Stimulated activated CD4-positive, alpha-beta T cell treated with anti-CD3 and anti-CD28 coated beads, Interleukin-1b, Interleukin-23, amount 100 ng/mL, for 4 hours (primary cell): Measurements from ENCODE around the gene HOMEZ.
A peak's percentile ranks its signal among the peaks of the same experiment; 100 is the strongest.
"Not testable (repeated sequence)": the region's sequence is repeated elsewhere in the genome, so short reads cannot be mapped to it uniquely, and the experiment has no call there.

Source experiments
- DNase-seq, 2 donors: peaks; one replicate each; pipeline ENCODE4 v3.0.0-alpha.2; 2020; ENCODE audit warnings: low read depth in 2 of 2

The HOMEZ gene, protein sequence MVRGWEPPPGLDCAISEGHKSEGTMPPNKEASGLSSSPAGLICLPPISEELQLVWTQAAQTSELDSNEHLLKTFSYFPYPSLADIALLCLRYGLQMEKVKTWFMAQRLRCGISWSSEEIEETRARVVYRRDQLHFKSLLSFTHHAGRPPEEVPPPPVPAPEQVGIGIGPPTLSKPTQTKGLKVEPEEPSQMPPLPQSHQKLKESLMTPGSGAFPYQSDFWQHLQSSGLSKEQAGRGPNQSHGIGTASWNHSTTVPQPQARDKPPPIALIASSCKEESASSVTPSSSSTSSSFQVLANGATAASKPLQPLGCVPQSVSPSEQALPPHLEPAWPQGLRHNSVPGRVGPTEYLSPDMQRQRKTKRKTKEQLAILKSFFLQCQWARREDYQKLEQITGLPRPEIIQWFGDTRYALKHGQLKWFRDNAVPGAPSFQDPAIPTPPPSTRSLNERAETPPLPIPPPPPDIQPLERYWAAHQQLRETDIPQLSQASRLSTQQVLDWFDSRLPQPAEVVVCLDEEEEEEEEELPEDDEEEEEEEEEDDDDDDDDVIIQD

GRCh38 chr14:23286020-23286901 lies at the start of gene HOMEZ:
TSS of gene HOMEZ (minus strand) at chr14:23286132. CDS start at chr14:23285952, 180 bp downstream.
- DNase-seq, result peak; percentile 93 to 98

- no peak for DNase-seq
Measured at GRCh38 chr14:23335623-23336022, 49.7 kb upstream of the HOMEZ start.

DNA sequence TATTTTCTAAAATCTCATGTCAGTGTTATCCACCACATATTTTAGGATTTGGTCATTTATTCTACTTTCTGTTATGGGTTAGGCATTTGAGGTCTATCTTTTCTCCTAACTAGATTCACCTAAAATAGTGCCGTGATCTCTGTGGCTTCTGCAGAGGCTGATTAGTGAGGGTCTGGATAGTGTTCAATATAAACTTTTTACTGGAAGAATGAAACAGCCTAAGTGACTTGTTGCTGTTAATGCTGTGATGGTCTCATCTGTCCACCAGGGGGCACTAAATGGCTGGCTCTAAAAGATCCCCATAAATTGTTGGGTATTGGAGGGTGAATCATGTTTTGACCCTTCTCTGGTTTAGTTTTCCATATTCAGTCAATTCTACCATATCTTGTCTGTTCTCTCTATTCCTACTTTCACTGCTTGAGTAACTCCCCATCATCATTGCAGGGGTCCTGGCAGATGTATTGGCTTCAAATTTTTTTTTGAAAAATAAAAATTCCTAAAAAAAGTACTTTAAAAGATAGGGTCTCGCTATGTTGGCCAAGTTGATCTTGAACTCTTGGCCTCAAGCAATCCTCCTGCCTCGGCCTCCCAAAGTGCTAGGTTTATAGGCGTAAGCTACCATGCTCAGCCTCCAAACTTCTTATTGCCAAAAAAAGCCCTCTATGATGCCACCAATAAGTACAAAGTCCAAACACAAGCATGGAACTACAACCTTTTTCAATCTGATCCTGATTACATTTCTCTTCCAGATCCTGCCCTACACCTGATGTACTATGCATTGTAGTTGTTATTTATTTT lies 42.2 kb upstream of the HOMEZ start:
- peak; percentile 31 to 57 for DNase-seq

DNA sequence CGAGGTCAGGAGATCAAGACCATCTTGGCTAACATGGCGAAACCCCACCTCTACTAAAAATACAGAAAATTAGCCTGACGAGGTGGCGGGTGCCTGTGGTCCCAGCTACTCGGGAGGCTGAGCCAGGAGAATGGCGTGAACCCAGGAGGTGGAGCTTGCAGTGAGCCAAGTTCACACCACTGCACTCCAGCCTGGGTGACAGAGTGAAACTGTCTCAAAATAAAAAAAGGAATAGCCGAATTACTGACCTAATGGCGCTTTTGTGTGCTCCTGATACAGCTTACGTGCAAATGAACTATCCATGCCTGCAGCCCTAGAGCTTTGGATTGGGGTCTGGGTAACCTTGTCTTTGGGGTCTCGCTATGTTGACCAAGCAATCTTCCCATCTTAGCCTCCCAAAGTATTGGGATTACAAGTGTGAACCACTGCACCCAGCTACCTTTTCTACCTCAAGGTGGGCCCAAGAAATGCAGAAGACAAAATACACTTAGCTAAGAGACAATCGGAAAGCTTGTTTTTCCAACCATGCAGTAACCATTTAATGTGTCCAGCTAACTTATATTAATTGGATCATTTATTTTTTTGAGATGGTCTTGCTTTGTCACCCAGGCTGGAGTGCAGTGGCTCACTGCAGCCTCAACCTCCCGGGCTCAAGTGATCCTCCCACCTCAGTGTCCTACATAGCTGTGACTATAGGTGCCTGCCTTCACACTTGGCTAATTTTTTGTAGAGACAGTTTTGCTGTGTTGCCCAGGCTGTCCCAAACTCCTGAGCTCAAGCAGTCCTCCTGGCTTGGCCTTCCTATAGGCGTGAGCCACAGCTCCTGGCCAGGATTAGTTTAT lies 40.8 kb upstream of the HOMEZ start:
- no peak for DNase-seq

DNA sequence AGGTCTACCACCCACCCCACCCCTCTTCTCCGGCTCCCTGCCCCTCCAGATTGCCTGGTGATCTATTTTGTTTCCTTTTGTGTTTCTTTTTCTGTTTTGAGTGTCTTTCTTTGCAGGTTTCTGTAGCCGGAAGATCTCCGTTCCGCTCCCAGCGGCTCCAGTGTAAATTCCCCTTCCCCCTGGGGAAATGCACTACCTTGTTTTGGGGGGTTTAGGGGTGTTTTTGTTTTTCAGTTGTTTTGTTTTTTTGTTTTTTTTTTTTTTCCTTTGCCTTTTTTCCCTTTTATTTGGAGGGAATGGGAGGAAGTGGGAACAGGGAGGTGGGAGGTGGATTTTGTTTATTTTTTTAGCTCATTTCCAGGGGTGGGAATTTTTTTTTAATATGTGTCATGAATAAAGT lies 39.8 kb upstream of the HOMEZ start:
- DNase-seq, result not testable (repeated sequence)

GRCh38 chr14:23324993-23325392 lies 39.1 kb upstream of the HOMEZ start:
- DNase-seq, result no peak

GRCh38 chr14:23324455-23324846 lies 38.5 kb upstream of the HOMEZ start:
- DNase-seq, result no peak

DNA sequence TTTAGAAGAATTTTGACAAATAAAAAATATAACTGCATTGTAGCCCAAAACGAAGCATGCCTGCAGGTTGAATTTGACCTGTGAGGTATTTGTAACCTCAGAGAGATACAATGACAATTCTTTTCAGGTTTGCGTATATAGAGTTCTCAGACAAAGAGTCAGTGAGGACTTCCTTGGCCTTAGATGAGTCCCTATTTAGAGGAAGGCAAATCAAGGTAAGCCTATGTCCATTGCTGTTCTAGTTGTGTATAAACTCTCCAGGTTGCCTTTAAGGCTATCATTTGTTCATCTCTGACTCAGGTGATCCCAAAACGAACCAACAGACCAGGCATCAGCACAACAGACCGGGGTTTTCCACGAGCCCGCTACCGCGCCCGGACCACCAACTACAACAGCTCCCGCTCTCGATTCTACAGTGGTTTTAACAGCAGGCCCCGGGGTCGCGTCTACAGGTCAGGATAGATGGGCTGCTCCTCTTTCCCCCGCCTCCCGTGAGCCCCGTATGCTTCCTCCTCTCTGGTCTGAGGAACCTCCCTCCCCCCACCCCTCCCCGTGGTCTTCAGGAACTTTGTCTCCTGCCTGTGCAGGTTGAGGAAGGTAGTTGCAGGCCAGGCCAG lies 38.0 kb upstream of the HOMEZ start:
- no peak for DNase-seq

DNA sequence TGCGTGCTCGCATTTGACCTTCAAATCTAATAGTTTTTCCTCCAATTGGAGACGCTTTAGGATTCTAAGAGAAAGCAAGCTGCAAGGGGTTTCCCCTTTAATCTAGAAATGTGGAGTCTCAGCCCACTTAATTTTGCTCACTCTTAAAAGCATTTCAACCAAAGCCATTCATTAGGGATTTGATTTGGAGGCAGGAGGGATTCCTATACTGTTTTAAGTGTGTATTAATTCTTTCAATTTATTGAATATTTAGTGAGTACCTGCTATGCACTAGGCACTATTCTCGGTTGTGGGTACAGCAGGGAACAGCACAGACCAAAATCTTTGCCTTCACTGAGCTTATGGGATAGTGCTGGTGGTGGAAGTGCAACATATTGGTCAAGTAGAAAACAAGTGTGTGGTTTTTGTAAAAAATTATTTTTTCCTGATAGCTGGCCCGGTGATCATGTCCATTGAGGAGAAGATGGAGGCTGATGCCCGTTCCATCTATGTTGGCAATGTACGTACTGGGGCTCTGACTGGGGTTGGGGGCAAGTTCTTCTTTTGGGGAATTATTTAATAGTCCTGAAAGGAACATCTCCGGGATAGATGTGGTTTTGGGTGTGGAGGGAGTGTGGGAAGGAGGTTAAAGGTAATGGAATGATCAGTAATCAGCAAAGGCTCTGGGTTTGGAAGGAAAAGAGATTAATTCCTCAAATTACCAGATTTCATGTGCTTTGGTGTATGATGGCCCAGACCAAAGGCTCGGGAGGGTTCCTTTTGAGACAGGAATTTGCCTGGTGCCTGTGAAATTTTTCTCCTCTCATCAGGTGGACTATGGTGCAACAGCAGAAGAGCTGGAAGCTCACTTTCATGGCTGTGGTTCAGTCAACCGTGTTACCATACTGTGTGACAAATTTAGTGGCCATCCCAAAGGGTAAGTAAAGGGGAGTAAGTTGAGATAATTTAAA lies 36.9 kb upstream of the HOMEZ start:
- no peak for DNase-seq

DNA sequence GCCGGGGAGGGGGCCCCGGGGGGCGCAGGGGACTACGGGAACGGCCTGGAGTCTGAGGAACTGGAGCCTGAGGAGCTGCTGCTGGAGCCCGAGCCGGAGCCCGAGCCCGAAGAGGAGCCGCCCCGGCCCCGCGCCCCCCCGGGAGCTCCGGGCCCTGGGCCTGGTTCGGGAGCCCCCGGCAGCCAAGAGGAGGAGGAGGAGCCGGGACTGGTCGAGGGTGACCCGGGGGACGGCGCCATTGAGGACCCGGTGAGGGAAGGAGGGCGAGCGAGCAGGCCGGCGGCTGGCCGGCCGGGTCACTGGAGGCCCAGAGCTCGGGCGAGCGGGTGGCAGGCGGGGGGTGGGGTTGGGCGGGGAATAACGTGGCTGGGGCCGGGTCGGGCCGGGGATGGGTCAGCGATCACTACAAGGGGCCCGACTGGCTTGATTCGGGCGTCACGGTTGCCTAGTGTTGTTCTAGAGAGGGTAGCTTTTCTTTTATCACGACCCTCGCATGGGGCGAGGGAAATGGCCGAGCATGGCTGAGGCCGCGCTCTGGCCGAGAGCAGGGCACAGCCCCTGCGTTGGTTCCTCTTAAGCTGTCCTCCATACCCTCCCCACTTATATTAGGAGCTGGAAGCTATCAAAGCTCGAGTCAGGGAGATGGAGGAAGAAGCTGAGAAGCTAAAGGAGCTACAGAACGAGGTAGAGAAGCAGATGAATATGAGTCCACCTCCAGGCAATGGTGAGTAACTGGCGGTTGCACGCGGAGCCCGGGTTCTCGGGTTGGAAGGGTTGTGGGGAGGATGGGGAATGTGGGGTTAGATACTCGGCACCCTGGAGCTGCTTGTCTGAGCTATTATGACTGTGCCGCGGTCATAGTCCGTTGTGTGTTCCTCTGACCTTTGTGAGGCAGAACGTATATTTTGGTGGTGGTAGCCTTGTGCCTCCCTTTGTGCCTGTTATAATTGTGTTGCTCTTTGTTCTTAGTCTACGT lies 35.9 kb upstream of the HOMEZ start:
- DNase-seq, result peak; percentile 30 to 31

DNA sequence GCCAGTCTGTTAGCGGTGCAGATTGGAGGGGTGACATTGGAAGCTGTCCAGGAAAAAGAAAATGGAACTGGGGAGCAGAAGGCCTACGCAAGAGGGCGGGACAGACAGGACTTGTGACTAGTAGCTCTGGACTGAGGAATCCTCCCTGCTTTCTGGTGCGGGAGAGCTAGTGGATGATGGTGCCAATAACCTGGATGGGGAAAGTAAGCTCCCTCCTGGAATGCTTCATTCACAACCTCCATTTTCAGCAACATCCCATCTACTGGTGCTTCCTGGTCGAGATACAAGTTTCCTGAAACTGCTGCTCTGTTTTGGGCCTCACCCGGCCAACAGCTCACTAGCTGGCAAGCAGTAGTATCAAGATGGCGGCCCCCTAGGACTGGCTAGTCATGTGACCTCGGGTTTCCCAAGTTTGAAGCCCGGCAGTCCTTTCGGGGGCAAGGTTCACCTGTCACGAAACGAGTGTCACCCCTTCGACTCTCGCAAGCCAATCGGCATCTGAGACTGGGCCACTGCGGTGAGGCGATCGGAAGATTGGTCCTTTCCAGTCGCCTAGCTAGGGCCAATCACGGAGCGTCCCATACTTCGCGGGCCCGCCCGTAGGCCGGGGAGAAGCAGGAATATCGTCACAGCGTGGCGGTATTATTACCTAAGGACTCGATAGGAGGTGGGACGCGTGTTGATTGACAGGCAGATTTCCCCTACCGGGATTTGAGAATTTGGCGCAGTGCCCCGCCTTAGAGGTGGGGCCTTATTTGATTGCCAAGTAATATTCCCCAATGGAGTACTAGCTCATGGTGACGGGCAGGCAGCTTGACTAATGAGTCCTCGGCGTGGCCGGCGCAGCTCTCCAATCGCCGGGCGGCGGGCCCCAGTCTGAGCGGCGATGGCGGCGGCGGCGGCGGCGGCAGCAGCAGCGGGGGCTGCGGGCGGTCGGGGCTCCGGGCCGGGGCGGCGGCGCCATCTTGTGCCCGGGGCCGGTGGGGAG lies 34.9 kb upstream of the HOMEZ start, which contains the start of gene PABPN1:
Gene PABPN1 (plus strand): TSS at position 874 of the 988 bp plus-strand sequence. CDS start 13 bp downstream, at position 887.
- DNase-seq, result peak; percentile 90 to 93

DNA sequence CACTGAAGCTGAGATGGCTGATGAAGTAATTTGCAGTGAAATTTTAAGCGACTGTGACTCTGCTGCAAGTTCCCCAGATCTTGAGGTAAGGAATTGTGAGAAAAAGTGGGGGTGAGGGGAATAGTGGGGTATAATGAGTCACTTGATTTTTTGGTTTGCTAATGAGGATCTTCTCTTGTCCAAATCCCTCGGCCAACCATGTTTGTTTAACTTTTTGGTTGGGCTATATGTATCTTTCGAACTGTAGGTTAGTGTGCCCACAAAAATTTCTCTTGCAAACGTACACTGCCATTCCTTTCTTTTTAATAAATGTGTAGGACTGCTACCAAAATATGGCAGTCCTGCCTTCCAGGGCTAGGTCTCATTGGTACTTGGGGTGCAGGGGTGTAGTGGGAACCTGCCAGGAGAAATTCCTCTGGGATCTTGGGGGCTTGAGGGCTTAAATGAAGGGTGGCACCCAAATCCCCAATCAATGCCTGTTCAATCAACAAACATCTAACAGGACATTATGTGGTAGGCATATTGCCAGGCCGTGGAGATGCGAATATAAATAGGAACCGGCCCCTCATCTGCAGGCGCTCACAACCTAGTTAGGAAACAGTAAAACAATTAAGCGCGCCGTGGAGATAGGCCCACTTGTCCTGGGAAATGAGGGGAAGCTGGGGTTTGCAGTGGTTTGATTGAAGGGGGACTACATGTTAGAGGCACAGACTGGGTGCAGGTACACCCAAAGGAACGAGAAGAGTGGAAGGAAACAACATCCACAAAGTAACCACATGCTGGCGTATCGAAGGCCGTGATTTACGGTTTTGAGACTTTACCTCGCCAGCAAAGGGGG lies 34.0 kb upstream of the HOMEZ start:
- DNase-seq, result no peak

GRCh38 chr14:23316300-23316699 lies 30.4 kb upstream of the HOMEZ start:
- no peak for DNase-seq

DNA sequence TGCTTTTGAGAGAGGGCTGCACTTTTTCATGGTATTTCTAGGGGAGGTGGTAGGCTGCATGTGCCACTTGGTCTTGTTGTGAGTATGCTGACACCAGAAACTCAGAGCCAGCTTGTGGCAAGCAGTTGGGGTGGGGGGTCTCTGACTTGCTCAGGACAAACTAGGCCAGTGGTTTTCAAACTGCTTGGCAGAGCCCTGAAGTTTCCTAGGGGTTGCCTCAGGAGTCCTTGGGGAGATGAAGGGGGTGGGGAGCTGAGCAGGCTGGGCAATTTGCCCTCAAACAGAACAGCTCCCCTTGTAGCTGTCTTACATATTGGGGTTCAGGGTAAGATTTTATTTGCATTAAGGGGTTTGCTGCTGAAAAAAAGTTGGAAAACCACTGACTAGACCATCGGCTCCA lies 24.6 kb upstream of the HOMEZ start:
- no peak for DNase-seq

GRCh38 chr14:23308721-23309445 lies 23.0 kb upstream of the HOMEZ start:
- DNase-seq, result no peak
